Right lobe of liver (tissue), 4 donors: ENCODE data around the gene SEPTIN2.

Source experiments
- POLR2A ChIP-seq: fragments of 450-650 bp; IDR thresholded peaks from one replicate; pipeline ENCODE4 v1.6.1; 2017; ENCODE audit warnings: antibody characterized with exemption, mild to moderate bottlenecking
- TF ChIP-seq, protein P1 (sequence below), 4 donors: fragments of 200-600 bp in 3 of 4; fragments of 450-650 bp in 1 of 4; IDR thresholded peaks; one replicate each; pipeline versions ENCODE4 v1.5.1 to v1.8.0; 2016 to 2022; ENCODE audit warnings: antibody characterized with exemption in 4 of 4, mild to moderate bottlenecking in 2 of 4
- donor health status: DM: no; HTN: no; CAD: no.
- donor health status: DM: no; HTN: no; CAD: no.
- donor health status: DM: no; HTN: yes; CAD: no.

DNA sequence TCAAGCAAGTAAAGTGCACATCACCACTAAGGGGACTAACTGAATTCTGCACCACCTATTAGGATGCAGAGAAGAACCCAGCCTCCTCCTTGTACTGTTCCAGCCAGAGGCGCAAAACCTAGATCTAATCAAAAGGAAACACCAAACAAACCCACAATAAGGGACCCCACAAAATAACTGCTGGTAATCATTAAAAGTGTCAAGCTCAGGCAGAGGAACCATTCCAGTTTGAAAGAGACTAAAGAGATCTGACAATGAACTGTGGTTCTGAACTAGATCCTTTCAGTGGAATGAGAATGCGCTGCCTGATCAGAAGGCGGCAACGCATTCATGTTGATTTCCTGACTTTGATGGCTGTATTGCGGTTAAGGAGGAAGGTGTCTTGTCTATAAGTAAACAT is 17.1 kb upstream of the SEPTIN2 start:
- TF ChIP-seq, protein P1, sequence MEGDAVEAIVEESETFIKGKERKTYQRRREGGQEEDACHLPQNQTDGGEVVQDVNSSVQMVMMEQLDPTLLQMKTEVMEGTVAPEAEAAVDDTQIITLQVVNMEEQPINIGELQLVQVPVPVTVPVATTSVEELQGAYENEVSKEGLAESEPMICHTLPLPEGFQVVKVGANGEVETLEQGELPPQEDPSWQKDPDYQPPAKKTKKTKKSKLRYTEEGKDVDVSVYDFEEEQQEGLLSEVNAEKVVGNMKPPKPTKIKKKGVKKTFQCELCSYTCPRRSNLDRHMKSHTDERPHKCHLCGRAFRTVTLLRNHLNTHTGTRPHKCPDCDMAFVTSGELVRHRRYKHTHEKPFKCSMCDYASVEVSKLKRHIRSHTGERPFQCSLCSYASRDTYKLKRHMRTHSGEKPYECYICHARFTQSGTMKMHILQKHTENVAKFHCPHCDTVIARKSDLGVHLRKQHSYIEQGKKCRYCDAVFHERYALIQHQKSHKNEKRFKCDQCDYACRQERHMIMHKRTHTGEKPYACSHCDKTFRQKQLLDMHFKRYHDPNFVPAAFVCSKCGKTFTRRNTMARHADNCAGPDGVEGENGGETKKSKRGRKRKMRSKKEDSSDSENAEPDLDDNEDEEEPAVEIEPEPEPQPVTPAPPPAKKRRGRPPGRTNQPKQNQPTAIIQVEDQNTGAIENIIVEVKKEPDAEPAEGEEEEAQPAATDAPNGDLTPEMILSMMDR (IDR thresholded peaks at IDR 0.05), result no peak
- no peak for TF ChIP-seq POLR2A
